ENCODE results near the gene FGF12.

GRCh38 chr3:192364316-192364715 is 363.0 kb downstream of the FGF12 start:
- TF ChIP-seq POLR2A (IDR thresholded peaks at IDR 0.05) (no peak), CTCF (IDR thresholded peaks at IDR 0.05) (no peak)
